Measurements from ENCODE around the gene PODNL1. TPM values are rescaled to one million over a fixed set of nuclear protein-coding genes. Genes with fewer than 3 reads are reported as not detected.

PODNL1 gene
- polyA plus RNA-seq, 1 experiment, result 2.8 TPM

GRCh38 chr19:13984875-13985741 lies 46.9 kb upstream of the PODNL1 start:
- H3K4me3 ChIP-seq (ENCODE audit: low read depth, low read length), result no peak overlapping the region
- no peak for DNase-seq (ENCODE audit: low read depth, low spot score)
- no peaks in the 10 kb centered on the region for H3K27me3 ChIP-seq (ENCODE audit: control insufficient read depth, insufficient read depth, low read length)
- ChIA-PET POLR2A (interaction anchor here (0.5 kb wide), 1 partner anchor 123 kb away, joined by 3 read pairs; no protein-coding TSS in a partner anchor), CTCF (no interaction called here)
- H3K9me3 ChIP-seq (ENCODE audit: control insufficient read depth, insufficient read depth, low read length), result no peaks in the 10 kb centered on the region; the same call in 1 of the 2 replicates
- no peak overlapping the region for H3K27ac ChIP-seq (ENCODE audit: low read depth, low read length)
- no peak for TF ChIP-seq CTCF (IDR thresholded peaks at IDR 0.05; ENCODE audit: low read depth, low read length)

GRCh38 chr19:13984186-13984585 lies 46.0 kb upstream of the PODNL1 start:
- H3K27me3 ChIP-seq (ENCODE audit: control insufficient read depth, insufficient read depth, low read length), result no peaks in the 10 kb centered on the region
- ChIA-PET POLR2A (no interaction called here), CTCF (no interaction called here)
- H3K4me3 ChIP-seq (ENCODE audit: low read depth, low read length), result no peak overlapping the region
- no peak overlapping the region for H3K27ac ChIP-seq (ENCODE audit: low read depth, low read length)
- no peak for TF ChIP-seq CTCF (IDR thresholded peaks at IDR 0.05; ENCODE audit: low read depth, low read length)
- no peaks in the 10 kb centered on the region; the same call in 1 of the 2 replicates for H3K9me3 ChIP-seq (ENCODE audit: control insufficient read depth, insufficient read depth, low read length)
- no peak for DNase-seq (ENCODE audit: low read depth, low spot score)

GRCh38 chr19:13983213-13983889 lies 45.1 kb upstream of the PODNL1 start:
- POLR2A ChIA-PET, result no interaction called here
- no peak for TF ChIP-seq CTCF (IDR thresholded peaks at IDR 0.05; ENCODE audit: low read depth, low read length)
- DNase-seq (ENCODE audit: low read depth, low spot score), result no peak
- H3K4me3 ChIP-seq (ENCODE audit: low read depth, low read length), result no peak overlapping the region
- H3K27me3 ChIP-seq (ENCODE audit: control insufficient read depth, insufficient read depth, low read length), result no peaks in the 10 kb centered on the region
- H3K27ac ChIP-seq (ENCODE audit: low read depth, low read length), result no peak overlapping the region
- CTCF ChIA-PET, result no interaction called here
- H3K9me3 ChIP-seq (ENCODE audit: control insufficient read depth, insufficient read depth, low read length), result no peaks in the 10 kb centered on the region; the same call in 1 of the 2 replicates

GRCh38 chr19:13982773-13983172 lies 44.6 kb upstream of the PODNL1 start:
- no peaks in the 10 kb centered on the region for H3K27me3 ChIP-seq (ENCODE audit: control insufficient read depth, insufficient read depth, low read length)
- H3K4me3 ChIP-seq (ENCODE audit: low read depth, low read length), result no peak overlapping the region
- no peak for DNase-seq (ENCODE audit: low read depth, low spot score)
- POLR2A ChIA-PET, result no interaction called here
- TF ChIP-seq CTCF (IDR thresholded peaks at IDR 0.05; ENCODE audit: low read depth, low read length), result no peak
- H3K27ac ChIP-seq (ENCODE audit: low read depth, low read length), result no peak overlapping the region
- H3K9me3 ChIP-seq (ENCODE audit: control insufficient read depth, insufficient read depth, low read length), result no peaks in the 10 kb centered on the region; the same call in 1 of the 2 replicates
- CTCF ChIA-PET, result no interaction called here

- DNase-seq (ENCODE audit: low read depth, low spot score), result no peak
- H3K9me3 ChIP-seq (ENCODE audit: control insufficient read depth, insufficient read depth, low read length), result no peaks in the 10 kb centered on the region
- no peaks in the 10 kb centered on the region for H3K27me3 ChIP-seq (ENCODE audit: control insufficient read depth, insufficient read depth, low read length)
- H3K4me3 ChIP-seq (ENCODE audit: low read depth, low read length), result no peak overlapping the region
- ChIA-PET POLR2A (no interaction called here), CTCF (no interaction called here)
- no peak for TF ChIP-seq CTCF (IDR thresholded peaks at IDR 0.05; ENCODE audit: low read depth, low read length)
- H3K27ac ChIP-seq (ENCODE audit: low read depth, low read length), result no peak overlapping the region
These were observed 43.8 kb upstream of the PODNL1 start for GRCh38 chr19:13981988-13982501.

Data from AG04450 (cell line).